ENCODE measurements around the gene SLC25A42.
"Not testable (repeated sequence)": the region's sequence is repeated elsewhere in the genome, so short reads cannot be mapped to it uniquely, and the experiment has no call there.

The SLC25A42 gene

DNA sequence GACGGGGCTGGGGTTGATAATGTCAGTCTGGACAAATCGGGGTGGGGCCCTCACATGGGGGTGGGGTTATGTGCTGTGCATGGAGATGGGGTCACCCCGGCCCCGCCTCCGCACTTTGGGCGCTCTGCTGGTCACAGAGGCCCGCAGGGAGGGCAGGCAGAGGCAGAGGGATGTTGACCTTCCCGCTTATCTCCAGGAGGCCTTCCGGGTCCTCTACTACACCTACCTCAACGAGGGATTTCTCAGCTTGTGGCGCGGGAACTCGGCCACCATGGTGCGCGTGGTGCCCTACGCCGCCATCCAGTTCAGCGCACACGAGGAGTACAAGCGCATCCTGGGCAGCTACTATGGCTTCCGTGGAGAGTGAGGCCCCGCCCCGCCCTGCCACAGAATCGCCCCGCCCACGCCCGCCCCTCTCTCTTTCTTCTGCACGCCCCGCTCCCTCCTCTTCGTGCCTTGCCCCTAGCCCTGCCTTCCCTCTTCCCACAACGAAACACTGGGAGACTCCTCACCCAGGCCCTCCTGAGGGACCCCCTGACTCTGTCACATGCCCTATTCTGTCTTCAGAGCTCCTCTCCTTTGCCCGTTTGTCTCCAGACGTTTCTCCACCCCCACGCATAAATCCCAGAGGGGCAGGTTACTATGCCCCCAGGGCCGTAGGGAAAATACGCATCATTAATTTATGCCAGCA is 41.7 kb downstream of the SLC25A42 start:
- peak; percentile 56 for DNase-seq (ENCODE audit: low read depth)

- DNase-seq (ENCODE audit: low read depth) = peak; percentile 21
Measured at GRCh38 chr19:19106056-19106551, 42.3 kb downstream of the SLC25A42 start.

DNA sequence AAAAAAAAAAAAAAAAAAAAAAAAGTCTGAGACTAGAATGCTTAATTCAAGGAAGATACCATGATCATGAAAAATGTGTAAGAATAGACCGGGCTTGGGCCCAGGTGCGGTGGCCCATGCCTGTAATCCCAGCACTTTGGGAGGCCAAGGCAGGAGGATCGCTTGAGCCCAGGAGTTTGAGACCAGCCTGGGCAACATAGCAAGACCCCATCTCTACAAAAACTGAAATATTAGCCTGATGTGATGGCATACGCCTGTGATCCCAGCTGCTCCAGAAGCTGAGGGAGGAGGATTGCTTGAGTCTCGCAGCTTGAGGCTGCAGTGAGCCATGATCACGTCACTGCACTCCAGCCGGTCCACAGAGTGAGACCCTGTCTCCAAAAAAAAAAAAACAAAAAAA is 43.1 kb downstream of the SLC25A42 start:
- DNase-seq (ENCODE audit: low read depth) = not testable (repeated sequence)

- no peak for DNase-seq (ENCODE audit: low read depth)
Measured at GRCh38 chr19:19107654-19108053, 43.9 kb downstream of the SLC25A42 start.

GRCh38 chr19:19109601-19110000 is 45.8 kb downstream of the SLC25A42 start:
- peak; percentile 28 for DNase-seq (ENCODE audit: low read depth)

DNA sequence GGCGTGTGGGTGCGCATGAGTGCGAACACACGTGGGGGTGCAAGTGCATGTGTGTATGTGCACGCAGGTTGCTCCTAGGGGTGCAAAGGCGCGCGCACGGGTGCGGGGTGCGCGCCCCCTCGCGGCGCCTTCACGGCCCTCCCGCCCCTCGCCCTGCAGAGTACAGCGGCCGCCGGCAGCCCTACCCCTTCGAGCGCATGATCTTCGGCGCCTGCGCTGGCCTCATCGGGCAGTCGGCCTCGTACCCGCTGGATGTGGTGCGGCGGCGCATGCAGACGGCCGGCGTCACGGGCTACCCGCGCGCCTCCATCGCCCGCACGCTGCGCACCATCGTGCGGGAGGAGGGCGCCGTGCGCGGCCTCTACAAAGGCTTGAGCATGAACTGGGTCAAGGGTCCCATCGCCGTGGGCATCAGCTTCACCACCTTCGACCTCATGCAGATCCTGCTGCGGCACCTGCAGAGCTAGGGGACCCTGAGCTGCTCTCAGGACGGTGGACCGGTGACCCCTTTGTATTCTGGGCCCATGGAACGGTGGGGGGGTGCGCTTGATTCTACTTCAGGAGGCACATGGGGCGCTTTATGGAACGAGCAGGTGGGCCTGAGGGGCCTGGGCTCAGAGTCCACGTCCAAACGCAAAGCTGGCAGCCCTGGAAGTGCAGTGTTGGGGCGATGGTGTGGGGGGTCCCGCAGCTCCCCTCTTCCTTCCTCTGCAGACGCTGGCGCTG is 46.8 kb downstream of the SLC25A42 start:
- DNase-seq (ENCODE audit: low read depth) = peak; percentile 21

GRCh38 chr19:19111136-19111835 is 47.5 kb downstream of the SLC25A42 start:
- DNase-seq (ENCODE audit: low read depth) = no peak

GRCh38 chr19:19111967-19112580 is 48.3 kb downstream of the SLC25A42 start:
- no peak for DNase-seq (ENCODE audit: low read depth)

DNA sequence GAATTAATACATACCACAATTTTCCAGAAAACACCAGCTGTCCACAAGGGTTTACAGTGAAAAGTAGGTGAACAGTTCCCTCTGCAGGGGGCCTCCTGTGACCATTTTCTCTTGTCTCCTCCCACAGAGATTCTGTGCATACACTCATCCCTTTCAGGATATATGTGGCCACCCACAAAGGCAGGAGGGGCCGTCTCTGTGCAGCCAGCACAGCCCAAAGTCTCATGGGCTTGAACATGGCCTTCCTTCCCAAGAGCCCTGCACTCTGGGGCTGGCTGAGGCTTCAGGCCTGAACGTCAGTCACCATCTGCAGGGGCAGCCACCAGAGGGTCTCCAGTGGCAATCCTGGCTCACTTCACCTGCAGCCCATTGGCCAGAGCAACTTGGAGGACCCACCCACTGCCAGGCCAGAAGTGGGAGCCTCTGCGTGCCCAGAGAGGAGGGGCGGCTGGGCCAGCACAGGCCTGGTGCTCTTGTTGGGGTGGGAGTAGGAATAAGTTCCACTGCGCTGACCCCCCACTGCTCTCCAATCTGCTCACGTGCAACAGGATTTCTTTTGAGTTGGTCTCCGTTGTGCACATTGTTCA is 49.3 kb downstream of the SLC25A42 start:
- DNase-seq (ENCODE audit: low read depth) = peak; percentile 58

DNA sequence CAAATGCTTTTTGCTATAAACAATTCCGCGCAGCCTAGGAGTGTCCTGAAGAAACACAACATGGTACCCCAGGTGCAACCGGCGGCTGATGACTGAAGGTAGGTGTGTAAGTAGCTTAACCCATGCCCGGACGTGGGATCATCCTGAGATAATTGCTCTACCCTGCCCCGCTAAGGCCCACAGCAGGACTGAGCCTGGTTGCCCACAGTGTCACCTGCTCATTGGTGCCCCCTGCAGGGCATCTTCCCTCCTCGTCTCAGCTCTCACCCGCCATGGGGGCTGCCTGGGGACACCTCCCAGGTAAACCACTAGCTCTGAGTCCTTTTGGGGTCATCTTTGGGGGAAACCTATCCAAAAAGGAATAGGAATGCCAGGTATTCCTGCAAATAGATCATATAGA is 52.2 kb downstream of the SLC25A42 start:
- DNase-seq (ENCODE audit: low read depth) = no peak

GRCh38 chr19:19119325-19120237 is 55.8 kb downstream of the SLC25A42 start:
- DNase-seq (ENCODE audit: low read depth) = no peak

- DNase-seq (ENCODE audit: low read depth) = peak; percentile 89
Measured at GRCh38 chr19:19120308-19121231, 56.8 kb downstream of the SLC25A42 start.

DNA sequence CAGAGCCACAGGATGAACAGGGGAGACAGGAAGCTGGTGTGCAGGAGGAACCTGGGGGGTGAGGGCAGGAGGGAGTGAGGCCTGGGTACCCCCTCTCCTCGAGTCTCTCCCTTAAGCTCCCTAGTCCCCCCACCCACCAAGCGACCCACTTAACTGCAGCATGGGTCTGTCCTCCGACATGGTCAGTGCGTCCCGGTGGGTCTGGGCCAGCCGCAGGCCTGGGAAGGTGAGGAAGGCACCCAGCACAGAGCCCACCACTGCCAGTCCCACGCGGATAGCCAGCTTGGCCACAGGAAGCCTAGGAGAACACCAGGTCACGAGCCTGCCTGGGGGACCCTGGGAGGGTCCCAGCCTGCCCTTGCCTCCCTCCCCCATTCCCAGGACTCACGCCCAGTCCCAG is 57.6 kb downstream of the SLC25A42 start:
- no peak for DNase-seq (ENCODE audit: low read depth)

DNA sequence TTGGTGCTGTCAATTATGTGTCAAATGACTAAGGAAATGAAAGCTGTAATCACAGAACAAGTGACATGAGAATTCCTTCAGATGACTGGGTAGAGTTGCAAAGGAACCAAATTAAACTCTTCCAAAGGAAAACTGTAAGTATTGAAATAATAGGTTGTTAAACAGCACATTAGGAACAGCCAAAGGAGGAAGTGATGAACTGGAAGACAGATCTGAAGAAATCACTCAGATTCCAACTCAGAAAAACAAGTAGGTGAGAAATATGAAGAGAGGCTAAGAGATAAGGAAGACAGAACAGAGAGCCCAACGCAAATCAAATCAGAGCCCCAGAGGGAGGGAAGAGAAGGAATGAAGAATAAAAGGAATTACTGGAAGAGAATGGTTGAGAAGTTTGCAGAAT is 59.1 kb downstream of the SLC25A42 start:
- DNase-seq (ENCODE audit: low read depth) = no peak

DNA sequence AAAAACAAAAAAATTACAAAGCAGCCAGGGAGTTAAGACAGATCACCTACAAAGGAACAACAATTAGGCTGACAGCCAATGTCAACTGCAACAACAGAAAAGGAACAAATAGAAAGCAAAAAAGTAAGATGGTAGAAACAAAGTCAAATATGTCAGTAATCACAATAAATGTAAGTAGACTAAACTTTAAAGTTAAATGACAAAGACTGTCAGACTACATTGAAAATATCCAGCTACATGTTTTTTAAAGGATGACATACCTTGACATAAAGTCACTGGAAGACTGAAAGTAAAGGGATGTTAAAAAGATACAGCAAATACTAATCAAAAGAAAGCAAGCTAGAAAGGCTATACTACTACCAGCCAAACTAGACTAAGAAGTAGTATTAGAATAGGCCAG is 59.6 kb downstream of the SLC25A42 start:
- DNase-seq (ENCODE audit: low read depth) = no peak

DNA sequence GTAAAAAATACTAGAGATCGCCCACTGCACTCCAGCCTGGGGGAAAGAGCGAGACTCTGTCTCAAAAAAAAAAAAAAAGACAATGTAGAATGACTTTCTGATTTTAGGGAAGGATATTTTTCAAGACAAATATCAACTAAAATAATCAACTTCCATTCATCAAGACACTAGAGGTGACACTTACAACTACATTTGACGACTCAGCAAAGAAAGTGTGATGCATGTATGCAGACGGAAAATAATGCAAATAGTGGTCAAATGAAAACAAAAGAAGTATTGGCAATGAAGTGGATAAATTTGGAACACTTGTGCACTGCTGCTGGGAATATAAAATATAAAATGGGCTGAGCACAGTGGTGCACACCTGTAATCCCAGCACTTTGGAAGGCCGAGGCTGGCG is 62.3 kb downstream of the SLC25A42 start:
- no peak for DNase-seq (ENCODE audit: low read depth)

GRCh38 chr19:19131989-19132388 is 68.2 kb downstream of the SLC25A42 start:
- no peak for DNase-seq (ENCODE audit: low read depth)

DNA sequence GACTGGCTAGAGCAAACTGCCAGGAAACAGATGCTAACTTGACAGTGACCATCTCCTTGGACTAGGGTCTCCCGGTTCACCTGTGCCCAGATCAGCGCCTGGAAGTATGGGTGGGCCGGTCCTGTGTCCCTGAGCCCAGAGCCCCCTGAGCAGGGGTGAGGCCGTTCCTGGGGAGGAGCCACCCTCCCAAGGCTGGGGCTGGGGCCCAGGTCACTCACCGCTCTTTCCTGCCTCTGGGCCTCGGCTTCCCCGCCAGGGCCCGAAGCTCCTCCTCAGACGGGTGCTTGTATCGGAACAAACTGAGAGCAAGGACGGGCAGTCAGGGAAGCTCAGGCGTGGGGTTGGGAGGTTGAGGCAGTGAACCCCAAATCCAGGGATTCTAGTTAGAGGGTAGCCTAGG is 69.1 kb downstream of the SLC25A42 start:
- DNase-seq (ENCODE audit: low read depth) = no peak

DNA sequence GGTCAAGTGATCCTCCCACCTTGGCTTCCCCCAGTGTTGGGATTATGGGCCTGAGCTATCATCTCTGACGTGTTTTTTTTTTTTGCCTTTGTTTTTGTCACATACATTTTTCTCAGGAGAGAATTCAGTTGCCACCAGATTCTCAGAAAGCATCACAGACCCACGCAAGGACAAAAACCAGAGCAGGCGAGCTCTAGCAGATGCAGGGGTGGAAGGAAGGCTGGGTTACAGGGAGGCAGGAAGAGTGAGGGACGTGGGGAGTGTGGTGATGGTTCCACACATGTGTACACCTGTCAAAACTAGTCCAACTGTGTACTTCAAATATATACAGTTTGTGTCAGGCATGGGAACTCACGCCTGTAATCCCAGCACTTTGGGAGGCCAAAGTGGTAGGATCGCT is 70.2 kb downstream of the SLC25A42 start:
- DNase-seq (ENCODE audit: low read depth) = no peak

DNA sequence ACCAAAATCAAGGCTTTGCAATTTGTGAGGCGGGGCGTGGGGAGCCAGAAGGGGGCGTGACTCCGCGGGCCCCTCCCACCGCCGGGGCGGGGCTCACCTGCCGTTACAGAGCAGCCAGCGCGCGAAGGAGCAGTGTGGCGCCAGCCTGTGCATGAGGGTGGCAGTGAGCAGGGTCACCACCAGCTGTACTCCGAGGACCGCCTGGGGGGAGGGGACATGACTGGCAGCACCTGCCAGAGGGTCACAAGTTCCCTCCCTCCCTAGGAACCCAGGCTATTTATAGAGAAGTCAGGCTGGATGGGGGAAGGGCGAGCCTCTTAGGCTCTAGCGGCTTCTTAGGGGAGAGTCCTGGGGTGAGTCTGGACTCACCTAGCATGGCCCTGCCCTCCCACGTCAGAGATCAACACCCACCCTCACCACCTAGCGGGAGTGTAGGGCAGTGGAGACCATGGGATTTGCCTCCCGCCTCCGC is 70.9 kb downstream of the SLC25A42 start:
- DNase-seq (ENCODE audit: low read depth) = no peak

All from iris pigment epithelial cell (primary cell).